Stimulated activated CD8-positive, alpha-beta memory T cell treated with anti-CD3 and anti-CD28 coated beads, Interleukin-7, amount 100 ng/mL, for 48 hours (primary cell): ENCODE measurements around the gene MXD4.

Source experiments
- DNase-seq, 2 donors: peaks; one replicate each; pipeline ENCODE4 v3.0.0-alpha.2; 2020; ENCODE audit warnings: low read depth in 1 of 2; ENCODE audit errors: extremely low read depth in 1 of 2

The MXD4 gene

GRCh38 chr4:2253160-2254084, 8.5 kb downstream of the MXD4 start:
- no peak for DNase-seq

GRCh38 chr4:2252530-2253091, 9.3 kb downstream of the MXD4 start:
- no peak for DNase-seq

- DNase-seq, result no peak
These were observed 9.9 kb downstream of the MXD4 start for GRCh38 chr4:2251795-2252529.

GRCh38 chr4:2251073-2251794, 10.7 kb downstream of the MXD4 start:
- no peak for DNase-seq

GRCh38 chr4:2250357-2251072, 11.4 kb downstream of the MXD4 start:
- DNase-seq, result no peak

GRCh38 chr4:2249526-2250356, 12.2 kb downstream of the MXD4 start:
- DNase-seq, result no peak

GRCh38 chr4:2248821-2249261, 13.1 kb downstream of the MXD4 start:
- DNase-seq, result no peak

- DNase-seq, result no peak
These were observed 13.7 kb downstream of the MXD4 start for GRCh38 chr4:2248044-2248780.

GRCh38 chr4:2247128-2248043, 14.5 kb downstream of the MXD4 start:
- no peak for DNase-seq

- no peak for DNase-seq
These were observed 15.4 kb downstream of the MXD4 start for GRCh38 chr4:2246384-2247127.

GRCh38 chr4:2245787-2246275, 16.1 kb downstream of the MXD4 start:
- no peak for DNase-seq

- no peak for DNase-seq
These were observed 16.7 kb downstream of the MXD4 start for GRCh38 chr4:2245057-2245786.

- DNase-seq, result no peak
These were observed 18.1 kb downstream of the MXD4 start for GRCh38 chr4:2243681-2244380.

GRCh38 chr4:2241410-2242353, 20.2 kb downstream of the MXD4 start, which contains the start of the genes HAUS3 and POLN:
TSS of gene HAUS3 (minus strand) at chr4:2242121. CDS start at chr4:2240946, 1,175 bp downstream.
TSS of gene POLN (minus strand) at chr4:2242121. CDS start at chr4:2229231, 12,890 bp downstream.
- DNase-seq, result peak; percentile 98 to 99
